ENCODE data around the gene EPB41L2. TPM values are rescaled to one million over a fixed set of nuclear protein-coding genes. Genes with fewer than 3 reads are reported as not detected.

EPB41L2 gene
- total RNA-seq, 1 donor from 2014 or later = 3.2 TPM

DNA sequence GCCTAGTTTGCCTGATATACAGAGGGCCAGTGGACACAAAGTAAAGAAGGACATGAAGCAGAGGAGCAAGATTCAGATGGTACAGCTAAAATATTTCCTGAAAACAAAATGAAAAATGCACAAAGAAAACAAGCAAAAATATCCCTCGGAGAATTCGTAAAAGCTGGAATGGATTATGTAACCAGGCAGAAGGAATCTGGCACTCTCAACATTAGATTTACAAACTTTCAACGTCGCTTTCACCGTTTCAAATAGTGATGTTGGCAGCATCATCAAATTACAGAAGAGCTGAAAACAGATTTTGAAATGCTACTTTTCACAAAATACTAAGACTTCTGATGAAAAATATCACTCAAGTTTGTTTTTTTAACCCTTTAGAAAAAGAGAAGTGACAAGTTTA lies 224.1 kb downstream of the EPB41L2 start:
- Histone ChIP-seq H3K27me3 (ENCODE audit: control insufficient read depth, insufficient read depth, low read length) (no peaks in the 10 kb centered on the region), H3K4me3 (ENCODE audit: low read depth, low read length) (no peak overlapping the region), H3K36me3 (ENCODE audit: control insufficient read depth, insufficient read depth, low read length) (no peaks in the 10 kb centered on the region)
- no peak for DNase-seq (ENCODE audit: low read depth)
- FAIRE-seq = no peak
- TF ChIP-seq, protein P1, sequence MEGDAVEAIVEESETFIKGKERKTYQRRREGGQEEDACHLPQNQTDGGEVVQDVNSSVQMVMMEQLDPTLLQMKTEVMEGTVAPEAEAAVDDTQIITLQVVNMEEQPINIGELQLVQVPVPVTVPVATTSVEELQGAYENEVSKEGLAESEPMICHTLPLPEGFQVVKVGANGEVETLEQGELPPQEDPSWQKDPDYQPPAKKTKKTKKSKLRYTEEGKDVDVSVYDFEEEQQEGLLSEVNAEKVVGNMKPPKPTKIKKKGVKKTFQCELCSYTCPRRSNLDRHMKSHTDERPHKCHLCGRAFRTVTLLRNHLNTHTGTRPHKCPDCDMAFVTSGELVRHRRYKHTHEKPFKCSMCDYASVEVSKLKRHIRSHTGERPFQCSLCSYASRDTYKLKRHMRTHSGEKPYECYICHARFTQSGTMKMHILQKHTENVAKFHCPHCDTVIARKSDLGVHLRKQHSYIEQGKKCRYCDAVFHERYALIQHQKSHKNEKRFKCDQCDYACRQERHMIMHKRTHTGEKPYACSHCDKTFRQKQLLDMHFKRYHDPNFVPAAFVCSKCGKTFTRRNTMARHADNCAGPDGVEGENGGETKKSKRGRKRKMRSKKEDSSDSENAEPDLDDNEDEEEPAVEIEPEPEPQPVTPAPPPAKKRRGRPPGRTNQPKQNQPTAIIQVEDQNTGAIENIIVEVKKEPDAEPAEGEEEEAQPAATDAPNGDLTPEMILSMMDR (IDR thresholded peaks at IDR 0.05; ENCODE audit: insufficient read depth, low read length, severe bottlenecking) = no peak

DNA sequence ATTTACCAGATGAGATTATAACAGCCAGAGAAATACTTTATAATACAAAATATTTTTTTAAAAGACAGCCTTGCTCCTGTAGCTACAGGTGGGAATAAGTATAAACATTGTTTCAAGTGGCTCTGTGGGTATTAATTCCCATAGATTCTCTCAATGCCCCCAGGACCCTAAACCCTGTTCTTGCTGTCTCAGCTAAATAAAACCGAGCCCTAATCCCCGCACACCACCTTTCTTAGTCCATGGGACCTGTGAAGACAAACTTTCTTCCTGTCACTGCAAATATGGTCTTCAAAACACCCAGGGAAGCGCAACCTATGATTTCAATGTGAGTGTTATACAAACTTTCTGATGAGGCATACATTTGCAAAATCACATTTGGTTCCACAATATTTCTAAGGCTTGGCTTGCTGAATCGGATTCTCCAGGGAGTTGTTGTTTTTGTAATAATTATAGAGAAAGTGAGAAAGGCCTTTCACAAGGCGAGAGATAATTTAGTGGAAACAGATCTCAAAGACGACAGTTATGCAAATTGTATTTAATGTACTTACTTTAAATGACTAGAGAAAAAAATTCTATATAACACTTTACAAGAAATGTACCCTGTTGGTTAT lies 224.7 kb downstream of the EPB41L2 start:
- FAIRE-seq = no peak
- Histone ChIP-seq H3K36me3 (ENCODE audit: control insufficient read depth, insufficient read depth, low read length) (no peaks in the 10 kb centered on the region), H3K27me3 (ENCODE audit: control insufficient read depth, insufficient read depth, low read length) (no peaks in the 10 kb centered on the region), H3K4me3 (ENCODE audit: low read depth, low read length) (no peak overlapping the region)
- TF ChIP-seq, protein P1 (IDR thresholded peaks at IDR 0.05; ENCODE audit: insufficient read depth, low read length, severe bottlenecking) = no peak
- no peak for DNase-seq (ENCODE audit: low read depth)

DNA sequence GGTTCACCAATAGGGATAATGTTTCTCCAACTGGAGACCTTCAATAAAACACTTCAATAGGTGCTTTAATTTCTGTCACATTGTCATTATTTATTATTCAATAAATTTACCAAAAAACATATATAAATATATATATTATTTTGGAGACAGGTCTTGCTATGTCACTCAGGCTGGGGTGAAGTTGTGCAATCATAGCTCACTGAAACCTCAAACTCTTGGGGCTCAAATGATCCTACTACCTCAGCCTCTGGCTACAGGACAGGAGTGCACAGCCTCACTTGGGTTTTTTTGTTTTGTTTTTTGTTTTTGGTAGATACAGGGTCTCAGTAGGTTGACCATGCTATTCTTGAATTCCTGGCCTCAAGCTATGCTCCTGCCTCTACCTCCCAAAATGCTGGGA lies 226.0 kb downstream of the EPB41L2 start:
- FAIRE-seq = no peak
- Histone ChIP-seq H3K36me3 (ENCODE audit: control insufficient read depth, insufficient read depth, low read length) (no peaks in the 10 kb centered on the region), H3K27me3 (ENCODE audit: control insufficient read depth, insufficient read depth, low read length) (no peaks in the 10 kb centered on the region), H3K4me3 (ENCODE audit: low read depth, low read length) (no peak overlapping the region)
- DNase-seq (ENCODE audit: low read depth) = no peak
- TF ChIP-seq, protein P1 (IDR thresholded peaks at IDR 0.05; ENCODE audit: insufficient read depth, low read length, severe bottlenecking) = no peak

DNA sequence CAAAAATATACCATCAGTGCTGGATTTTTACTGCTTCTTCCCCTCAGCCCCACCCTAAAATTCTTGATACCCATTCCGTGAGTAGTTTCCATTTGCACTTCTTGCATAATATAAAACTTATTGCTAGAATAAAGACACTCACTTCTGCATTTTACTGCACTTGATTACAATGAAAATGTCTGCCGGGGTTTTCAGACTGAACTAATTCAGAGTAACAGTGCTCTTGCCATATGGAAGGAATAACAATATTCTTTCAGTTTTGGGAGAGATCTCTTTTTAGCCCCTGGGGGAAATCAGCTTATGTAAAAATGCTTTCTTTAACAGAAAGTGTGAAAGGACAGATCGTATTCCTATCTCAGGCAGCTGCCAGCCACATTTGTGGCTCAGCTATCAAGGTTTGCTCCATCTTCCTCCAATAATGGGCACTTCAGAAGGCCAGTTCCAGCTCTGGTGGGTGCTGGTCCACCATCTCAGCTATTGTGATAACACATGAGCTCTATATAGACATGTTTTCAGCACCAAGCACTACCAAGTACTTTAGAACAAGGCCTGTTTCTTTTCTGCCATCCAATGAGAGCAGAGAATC lies 226.9 kb downstream of the EPB41L2 start:
- no peaks in the 10 kb centered on the region for H3K36me3 ChIP-seq (ENCODE audit: control insufficient read depth, insufficient read depth, low read length)
- no peak for FAIRE-seq
- TF ChIP-seq, protein P1 (IDR thresholded peaks at IDR 0.05; ENCODE audit: insufficient read depth, low read length, severe bottlenecking) = no peak
- no peak for DNase-seq (ENCODE audit: low read depth)
- no peak overlapping the region for H3K4me3 ChIP-seq (ENCODE audit: low read depth, low read length)
- no peaks in the 10 kb centered on the region for H3K27me3 ChIP-seq (ENCODE audit: control insufficient read depth, insufficient read depth, low read length)

DNA sequence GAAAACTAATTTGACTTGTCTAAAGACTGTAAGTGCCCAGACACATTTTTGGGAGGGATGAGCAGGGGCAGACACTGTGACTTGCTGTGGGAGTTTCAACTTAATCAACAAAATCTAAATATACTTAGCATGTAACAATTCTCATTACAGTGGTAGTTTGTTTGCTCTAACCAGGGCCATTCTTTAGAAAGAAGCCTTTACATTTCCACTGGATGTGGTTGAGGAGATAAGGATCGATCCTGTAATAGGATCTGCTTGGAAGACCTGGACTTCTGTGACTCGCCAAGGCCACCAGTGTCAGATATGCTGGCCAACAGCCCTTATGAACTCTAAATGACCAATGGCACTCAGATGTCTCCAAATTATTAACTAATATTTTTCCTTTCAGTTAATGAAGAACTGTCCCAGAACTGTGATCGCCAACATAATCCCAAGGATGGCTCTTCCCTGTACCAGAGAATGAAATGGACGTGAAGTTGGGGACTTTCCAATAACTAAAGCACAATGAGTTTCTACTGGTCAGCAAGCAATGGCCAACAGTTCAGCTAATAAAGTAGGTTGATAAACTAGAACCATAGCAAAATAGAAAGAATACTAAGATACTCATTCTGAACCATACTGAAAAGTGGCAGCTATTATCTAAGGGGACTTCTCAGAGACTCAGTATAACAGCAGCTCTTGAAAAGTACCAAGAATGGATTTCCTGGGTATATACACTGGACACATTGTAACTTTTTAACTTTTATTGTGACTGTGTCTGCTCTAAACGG lies 228.4 kb downstream of the EPB41L2 start:
- FAIRE-seq = no peak
- TF ChIP-seq, protein P1 (IDR thresholded peaks at IDR 0.05; ENCODE audit: insufficient read depth, low read length, severe bottlenecking) = no peak
- no peaks in the 10 kb centered on the region for H3K36me3 ChIP-seq (ENCODE audit: control insufficient read depth, insufficient read depth, low read length)
- DNase-seq (ENCODE audit: low read depth) = no peak
- H3K27me3 ChIP-seq (ENCODE audit: control insufficient read depth, insufficient read depth, low read length) = no peaks in the 10 kb centered on the region
- H3K4me3 ChIP-seq (ENCODE audit: low read depth, low read length) = no peak overlapping the region

All from bronchial epithelial cell (primary cell).